ENCODE data around the gene CAPN12.

Gene CAPN12

GRCh38 chr19:38714354-38714778, 29.9 kb downstream of the CAPN12 start:
- Histone ChIP-seq H3K4me3 (ENCODE audit: low read depth, low read length) (no peak overlapping the region), H3K27me3 (ENCODE audit: insufficient read depth, low read depth, severe bottlenecking) (no peaks in the 10 kb centered on the region), H3K9me3 (ENCODE audit: severe bottlenecking) (no peaks in the 10 kb centered on the region), H3K36me3 (peaks cover 99% of the 10 kb centered on the region), H3K27ac (no peak overlapping the region)
- TF ChIP-seq, protein P1, sequence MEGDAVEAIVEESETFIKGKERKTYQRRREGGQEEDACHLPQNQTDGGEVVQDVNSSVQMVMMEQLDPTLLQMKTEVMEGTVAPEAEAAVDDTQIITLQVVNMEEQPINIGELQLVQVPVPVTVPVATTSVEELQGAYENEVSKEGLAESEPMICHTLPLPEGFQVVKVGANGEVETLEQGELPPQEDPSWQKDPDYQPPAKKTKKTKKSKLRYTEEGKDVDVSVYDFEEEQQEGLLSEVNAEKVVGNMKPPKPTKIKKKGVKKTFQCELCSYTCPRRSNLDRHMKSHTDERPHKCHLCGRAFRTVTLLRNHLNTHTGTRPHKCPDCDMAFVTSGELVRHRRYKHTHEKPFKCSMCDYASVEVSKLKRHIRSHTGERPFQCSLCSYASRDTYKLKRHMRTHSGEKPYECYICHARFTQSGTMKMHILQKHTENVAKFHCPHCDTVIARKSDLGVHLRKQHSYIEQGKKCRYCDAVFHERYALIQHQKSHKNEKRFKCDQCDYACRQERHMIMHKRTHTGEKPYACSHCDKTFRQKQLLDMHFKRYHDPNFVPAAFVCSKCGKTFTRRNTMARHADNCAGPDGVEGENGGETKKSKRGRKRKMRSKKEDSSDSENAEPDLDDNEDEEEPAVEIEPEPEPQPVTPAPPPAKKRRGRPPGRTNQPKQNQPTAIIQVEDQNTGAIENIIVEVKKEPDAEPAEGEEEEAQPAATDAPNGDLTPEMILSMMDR (IDR thresholded peaks at IDR 0.05; ENCODE audit: low read depth, low read length), result no peak
- DNase-seq, result no peak

- H3K36me3 ChIP-seq, result peaks cover 99% of the 10 kb centered on the region
- H3K27ac ChIP-seq, result no peak overlapping the region
- DNase-seq, result no peak
- no peak overlapping the region for H3K4me3 ChIP-seq (ENCODE audit: low read depth, low read length)
- no peaks in the 10 kb centered on the region for H3K27me3 ChIP-seq (ENCODE audit: insufficient read depth, low read depth, severe bottlenecking)
- H3K9me3 ChIP-seq (ENCODE audit: severe bottlenecking), result no peaks in the 10 kb centered on the region
- TF ChIP-seq, protein P1 (IDR thresholded peaks at IDR 0.05; ENCODE audit: low read depth, low read length), result no peak
Observed at GRCh38 chr19:38713865-38714264, 30.4 kb downstream of the CAPN12 start.

GRCh38 chr19:38713227-38713649, 31.0 kb downstream of the CAPN12 start:
- Histone ChIP-seq H3K27ac (no peak overlapping the region), H3K27me3 (ENCODE audit: insufficient read depth, low read depth, severe bottlenecking) (no peaks in the 10 kb centered on the region), H3K4me3 (ENCODE audit: low read depth, low read length) (no peak overlapping the region), H3K36me3 (peaks cover 99% of the 10 kb centered on the region), H3K9me3 (ENCODE audit: severe bottlenecking) (no peaks in the 10 kb centered on the region)
- no peak for DNase-seq
- TF ChIP-seq, protein P1 (IDR thresholded peaks at IDR 0.05; ENCODE audit: low read depth, low read length), result no peak

DNA sequence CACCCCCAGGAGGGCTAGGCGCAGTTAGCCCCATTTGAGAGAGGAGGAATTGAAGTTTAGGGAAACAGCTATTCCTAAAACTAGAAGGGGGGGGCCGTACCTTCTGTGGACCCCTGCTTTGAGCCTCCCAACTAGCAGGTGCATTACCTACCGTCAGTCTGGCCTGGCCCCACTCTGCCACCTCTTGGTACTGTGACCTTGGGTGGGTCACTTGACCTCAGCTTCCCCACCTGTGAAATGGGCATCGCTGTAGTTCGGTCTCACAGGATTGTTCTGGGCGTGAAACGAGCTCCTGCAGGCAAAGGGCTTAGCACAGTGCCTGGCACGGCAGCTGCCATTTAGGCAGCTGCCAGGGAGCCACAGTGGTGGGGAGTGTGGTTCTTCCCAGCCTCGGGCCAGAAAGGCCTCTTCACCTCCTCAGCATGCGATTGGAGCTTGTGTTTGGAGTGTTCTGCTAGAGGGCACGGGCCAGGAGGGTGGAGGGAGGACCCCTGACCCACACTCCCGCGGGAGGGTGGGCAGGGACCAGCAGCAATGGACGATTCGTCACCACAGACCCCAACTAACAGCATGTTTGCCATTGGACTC, 32.0 kb downstream of the CAPN12 start:
- no peaks in the 10 kb centered on the region for H3K27me3 ChIP-seq (ENCODE audit: insufficient read depth, low read depth, severe bottlenecking)
- peaks cover 99% of the 10 kb centered on the region for H3K36me3 ChIP-seq
- H3K27ac ChIP-seq, result no peak overlapping the region
- no peak for DNase-seq
- H3K9me3 ChIP-seq (ENCODE audit: severe bottlenecking), result no peaks in the 10 kb centered on the region
- no peak overlapping the region for H3K4me3 ChIP-seq (ENCODE audit: low read depth, low read length)
- TF ChIP-seq, protein P1 (IDR thresholded peaks at IDR 0.05; ENCODE audit: low read depth, low read length), result no peak

DNA sequence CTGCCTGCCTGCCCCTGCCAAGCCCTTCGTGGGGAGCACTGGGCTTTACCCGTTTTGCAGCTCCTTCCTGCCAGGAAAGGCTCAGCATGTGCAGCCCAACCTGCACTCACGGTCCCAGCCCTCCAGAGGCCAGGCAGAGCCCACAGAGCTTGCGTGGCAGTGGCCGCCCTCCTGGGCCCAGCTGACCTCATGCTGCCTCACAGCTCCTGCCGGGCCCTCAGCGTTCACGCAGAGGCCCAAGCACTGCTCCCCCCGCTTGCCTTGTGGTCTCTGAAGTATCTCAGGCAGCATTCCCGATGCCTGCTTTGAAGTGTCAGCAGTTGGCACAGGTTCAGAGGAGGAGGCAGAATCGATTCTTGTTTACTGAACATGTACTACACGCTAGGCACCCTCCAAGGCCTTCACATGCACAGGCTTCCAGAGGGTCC, 32.5 kb downstream of the CAPN12 start:
- TF ChIP-seq, protein P1 (IDR thresholded peaks at IDR 0.05; ENCODE audit: low read depth, low read length), result no peak
- DNase-seq, result no peak
- no peaks in the 10 kb centered on the region for H3K27me3 ChIP-seq (ENCODE audit: insufficient read depth, low read depth, severe bottlenecking)
- H3K36me3 ChIP-seq, result peaks cover 99% of the 10 kb centered on the region
- H3K9me3 ChIP-seq (ENCODE audit: severe bottlenecking), result no peaks in the 10 kb centered on the region
- no peak overlapping the region for H3K4me3 ChIP-seq (ENCODE audit: low read depth, low read length)
- H3K27ac ChIP-seq, result no peak overlapping the region

All from WERI-Rb-1 (cell line).